HFF-Myc (cell line): ENCODE data around the gene TRMT61B.

Source experiments
- DNase-seq: peaks from one replicate; pipeline ENCODE4 v3.0.0-alpha.2; 2011; ENCODE audit warnings: low read depth; ENCODE audit errors: extremely low read depth
- H3K4me3 ChIP-seq: replicated peaks from 2 replicates; pipeline ENCODE4 v1.5.1; 2011; ENCODE audit warnings: low read depth, mild to moderate bottlenecking, control low read depth, low read length
- TF ChIP-seq, protein P1 (sequence below): IDR thresholded peaks from 2 replicates; pipeline ENCODE4 v1.5.1; 2012; ENCODE audit warnings: mild to moderate bottlenecking, low read depth, low read length, control low read depth; ENCODE audit errors: missing control alignments

TRMT61B gene

DNA sequence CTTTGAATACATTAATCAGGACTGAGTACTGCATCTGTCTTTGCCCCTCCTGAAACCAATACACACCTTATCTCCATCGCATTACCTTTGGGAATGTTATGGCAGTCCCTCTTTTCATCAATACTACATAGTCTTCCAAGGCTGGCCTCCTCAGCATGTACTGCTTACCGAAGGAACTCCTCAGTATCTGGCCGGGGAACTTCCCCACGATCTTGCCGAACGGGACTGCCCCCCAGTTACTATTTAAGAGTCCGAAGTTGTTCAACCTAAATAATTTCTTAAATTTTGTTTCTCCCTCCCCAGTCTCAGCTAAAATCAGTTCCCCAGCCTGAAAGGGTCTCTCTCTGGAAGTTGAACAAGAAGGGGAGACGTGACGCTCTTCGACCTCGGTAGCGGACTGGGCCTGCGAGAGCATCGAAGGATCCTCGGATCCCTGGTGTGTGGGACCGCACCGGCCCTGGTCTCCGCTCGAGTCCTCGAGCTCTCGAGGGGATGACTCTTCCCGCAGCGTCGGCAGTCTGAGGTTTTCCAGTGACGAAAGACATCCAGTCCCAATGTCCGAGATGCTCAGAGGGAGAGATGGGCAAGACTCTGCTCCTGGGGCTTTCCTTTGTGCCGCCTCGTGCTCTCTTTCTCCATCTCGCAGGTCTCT, 489 bp downstream of the TRMT61B start:
- DNase-seq, result no peak
- peak overlapping the region; percentile 96 for H3K4me3 ChIP-seq
- TF ChIP-seq, protein P1, sequence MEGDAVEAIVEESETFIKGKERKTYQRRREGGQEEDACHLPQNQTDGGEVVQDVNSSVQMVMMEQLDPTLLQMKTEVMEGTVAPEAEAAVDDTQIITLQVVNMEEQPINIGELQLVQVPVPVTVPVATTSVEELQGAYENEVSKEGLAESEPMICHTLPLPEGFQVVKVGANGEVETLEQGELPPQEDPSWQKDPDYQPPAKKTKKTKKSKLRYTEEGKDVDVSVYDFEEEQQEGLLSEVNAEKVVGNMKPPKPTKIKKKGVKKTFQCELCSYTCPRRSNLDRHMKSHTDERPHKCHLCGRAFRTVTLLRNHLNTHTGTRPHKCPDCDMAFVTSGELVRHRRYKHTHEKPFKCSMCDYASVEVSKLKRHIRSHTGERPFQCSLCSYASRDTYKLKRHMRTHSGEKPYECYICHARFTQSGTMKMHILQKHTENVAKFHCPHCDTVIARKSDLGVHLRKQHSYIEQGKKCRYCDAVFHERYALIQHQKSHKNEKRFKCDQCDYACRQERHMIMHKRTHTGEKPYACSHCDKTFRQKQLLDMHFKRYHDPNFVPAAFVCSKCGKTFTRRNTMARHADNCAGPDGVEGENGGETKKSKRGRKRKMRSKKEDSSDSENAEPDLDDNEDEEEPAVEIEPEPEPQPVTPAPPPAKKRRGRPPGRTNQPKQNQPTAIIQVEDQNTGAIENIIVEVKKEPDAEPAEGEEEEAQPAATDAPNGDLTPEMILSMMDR, result no peak

DNA sequence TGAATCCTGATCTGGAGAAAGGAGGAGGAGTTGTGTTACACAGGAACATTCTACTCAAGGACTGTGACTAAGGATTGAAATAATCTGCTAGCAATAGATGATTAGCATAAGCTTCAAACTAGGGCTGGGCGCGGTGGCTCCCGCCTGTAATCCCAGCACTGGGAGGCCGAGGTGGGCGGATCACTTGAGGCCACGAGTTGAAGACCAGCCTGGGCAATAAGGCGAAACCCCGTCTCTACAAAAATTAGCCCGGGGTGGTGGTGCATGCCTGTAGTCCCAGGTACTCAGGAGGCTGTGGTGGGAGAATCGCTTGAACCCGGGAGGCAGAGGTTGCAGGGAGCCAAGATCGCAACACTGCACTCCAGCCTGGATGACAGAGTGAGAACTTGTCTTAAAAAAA, 1.5 kb downstream of the TRMT61B start:
- TF ChIP-seq, protein P1, result no peak
- H3K4me3 ChIP-seq, result peak overlapping the region; percentile 96
- DNase-seq, result no peak

DNA sequence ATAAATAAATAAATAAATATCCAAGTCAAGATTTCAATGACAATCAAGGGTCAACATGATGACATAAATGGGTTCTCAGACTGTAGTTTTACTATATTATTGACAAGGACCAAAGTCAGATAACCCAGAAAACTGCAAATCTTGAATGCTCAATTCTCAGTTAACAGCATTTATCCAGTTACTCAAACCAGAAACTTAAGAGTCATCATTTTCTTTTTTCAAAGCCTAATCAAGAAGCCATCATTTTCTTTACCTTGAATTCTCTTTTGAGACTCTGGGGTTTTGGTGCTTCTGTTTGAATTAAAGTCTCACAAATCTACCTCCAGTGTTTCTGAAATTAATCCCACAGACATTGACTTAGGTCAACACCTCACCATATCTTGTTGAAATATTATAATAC, 14.1 kb downstream of the TRMT61B start:
- DNase-seq, result no peak
- TF ChIP-seq, protein P1, result no peak
- H3K4me3 ChIP-seq, result no peak overlapping the region

GRCh38 chr2:28855193-28855592, 14.9 kb downstream of the TRMT61B start:
- H3K4me3 ChIP-seq, result no peak overlapping the region
- DNase-seq, result no peak

DNA sequence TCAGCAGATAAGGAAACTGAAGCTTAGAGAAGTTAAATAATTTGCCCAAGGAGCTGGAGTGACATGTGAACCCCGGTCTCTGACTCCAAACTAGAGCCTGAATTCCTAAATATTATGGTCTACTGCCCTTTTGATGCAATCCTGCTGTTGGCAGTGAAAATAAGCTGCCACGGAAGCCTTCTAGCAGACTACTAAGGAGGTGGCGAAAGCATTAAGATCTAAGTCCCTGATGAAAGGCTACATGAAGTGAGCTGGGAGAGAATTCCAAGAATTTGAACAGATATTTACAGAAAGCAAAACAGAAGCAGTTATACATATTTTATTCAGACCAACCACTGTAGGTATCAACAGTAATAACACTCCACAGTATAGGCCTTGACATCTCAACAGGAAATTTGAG, 28.1 kb downstream of the TRMT61B start:
- no peak for DNase-seq
- TF ChIP-seq, protein P1, result no peak
- no peak overlapping the region for H3K4me3 ChIP-seq

More at GRCh38 chr2:28855193-28855592, 14.9 kb downstream of the TRMT61B start:
- TF ChIP-seq, protein P1, result no peak

GRCh38 chr2:28838971-28839370, 31.1 kb downstream of the TRMT61B start:
- H3K4me3 ChIP-seq, result no peak overlapping the region
- no peak for DNase-seq
- TF ChIP-seq, protein P1, result no peak

GRCh38 chr2:28835781-28836180, 34.3 kb downstream of the TRMT61B start:
- DNase-seq, result no peak
- TF ChIP-seq, protein P1, result no peak
- no peak overlapping the region for H3K4me3 ChIP-seq
